ENCODE data around the gene NACC2. TPM values are rescaled to one million over a fixed set of nuclear protein-coding genes. Genes with fewer than 3 reads are reported as not detected.
A peak's percentile ranks its signal among the peaks of the same experiment; 100 is the strongest.

The NACC2 gene
- total and polyA plus RNA-seq, 4 donors = 4.8 to 17.8 (median 8.8) TPM

DNA sequence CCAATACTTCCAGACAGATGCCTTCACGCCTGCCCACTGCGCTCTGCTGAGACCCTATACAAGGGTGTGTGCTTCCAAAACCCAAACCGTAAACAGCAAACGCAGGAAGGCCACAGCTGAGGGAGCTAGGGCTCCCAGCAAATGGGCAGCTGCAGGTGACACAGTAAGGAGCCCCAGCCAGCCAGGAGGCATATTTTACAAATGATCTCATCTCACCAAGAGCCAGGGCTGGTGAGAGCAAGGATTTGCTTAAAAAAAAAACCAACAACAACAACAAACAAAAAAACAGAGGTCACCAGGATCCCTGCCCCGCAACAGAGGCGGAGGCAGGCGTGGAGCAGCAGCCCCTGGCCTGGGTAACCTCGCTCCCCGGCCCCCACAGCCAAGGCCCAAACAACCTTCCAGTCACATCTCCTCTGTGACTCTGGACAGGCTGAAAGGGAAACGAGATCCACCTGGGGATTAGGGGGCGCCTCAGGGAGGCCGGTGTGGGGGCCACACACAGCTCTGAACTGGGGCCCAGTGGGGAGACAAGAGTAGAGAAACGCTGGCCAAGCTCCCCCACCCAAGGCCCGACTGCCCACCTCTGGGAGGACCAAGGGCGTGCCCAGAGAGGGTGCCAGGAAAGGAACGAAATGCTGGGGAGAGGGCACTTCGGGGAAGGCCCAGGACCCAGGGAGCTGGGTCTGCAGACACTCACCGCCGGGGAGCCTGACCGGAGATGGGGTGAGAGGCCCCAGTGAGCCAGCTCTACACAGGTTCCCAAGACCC, 3.3 kb downstream of the NACC2 start:
- 90% methylated on average over 20 of the region's 20 CpGs for WGBS
- H3K4me1 ChIP-seq (ENCODE audit: control insufficient read depth in 4 of 4, insufficient read depth in 4 of 4, low read length in 3 of 4) = peaks cover 17 to 59% (median 41%) of the 10 kb centered on the region in 4 donors
- no peak overlapping the region for H3K27ac ChIP-seq (ENCODE audit: low read depth in 1 of 2, low read length in 2 of 2)
- H3K9me3 ChIP-seq (ENCODE audit: control insufficient read depth in 4 of 4, low read length in 3 of 4) = no peaks in the 10 kb centered on the region
- TF ChIP-seq JUND (IDR thresholded peaks at IDR 0.05) (no peak), HNF4A (conservative IDR thresholded peaks at IDR 0.05) (no peak), FOXA1 (IDR thresholded peaks at IDR 0.05) (no peak), YY1 (IDR thresholded peaks at IDR 0.05) (no peak), NR2F2 (IDR thresholded peaks at IDR 0.05) (no peak), RAD21 (IDR thresholded peaks at IDR 0.05) (no peak), HNF4G (IDR thresholded peaks at IDR 0.05) (no peak)
- TF ChIP-seq, protein P1, sequence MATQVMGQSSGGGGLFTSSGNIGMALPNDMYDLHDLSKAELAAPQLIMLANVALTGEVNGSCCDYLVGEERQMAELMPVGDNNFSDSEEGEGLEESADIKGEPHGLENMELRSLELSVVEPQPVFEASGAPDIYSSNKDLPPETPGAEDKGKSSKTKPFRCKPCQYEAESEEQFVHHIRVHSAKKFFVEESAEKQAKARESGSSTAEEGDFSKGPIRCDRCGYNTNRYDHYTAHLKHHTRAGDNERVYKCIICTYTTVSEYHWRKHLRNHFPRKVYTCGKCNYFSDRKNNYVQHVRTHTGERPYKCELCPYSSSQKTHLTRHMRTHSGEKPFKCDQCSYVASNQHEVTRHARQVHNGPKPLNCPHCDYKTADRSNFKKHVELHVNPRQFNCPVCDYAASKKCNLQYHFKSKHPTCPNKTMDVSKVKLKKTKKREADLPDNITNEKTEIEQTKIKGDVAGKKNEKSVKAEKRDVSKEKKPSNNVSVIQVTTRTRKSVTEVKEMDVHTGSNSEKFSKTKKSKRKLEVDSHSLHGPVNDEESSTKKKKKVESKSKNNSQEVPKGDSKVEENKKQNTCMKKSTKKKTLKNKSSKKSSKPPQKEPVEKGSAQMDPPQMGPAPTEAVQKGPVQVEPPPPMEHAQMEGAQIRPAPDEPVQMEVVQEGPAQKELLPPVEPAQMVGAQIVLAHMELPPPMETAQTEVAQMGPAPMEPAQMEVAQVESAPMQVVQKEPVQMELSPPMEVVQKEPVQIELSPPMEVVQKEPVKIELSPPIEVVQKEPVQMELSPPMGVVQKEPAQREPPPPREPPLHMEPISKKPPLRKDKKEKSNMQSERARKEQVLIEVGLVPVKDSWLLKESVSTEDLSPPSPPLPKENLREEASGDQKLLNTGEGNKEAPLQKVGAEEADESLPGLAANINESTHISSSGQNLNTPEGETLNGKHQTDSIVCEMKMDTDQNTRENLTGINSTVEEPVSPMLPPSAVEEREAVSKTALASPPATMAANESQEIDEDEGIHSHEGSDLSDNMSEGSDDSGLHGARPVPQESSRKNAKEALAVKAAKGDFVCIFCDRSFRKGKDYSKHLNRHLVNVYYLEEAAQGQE (IDR thresholded peaks at IDR 0.05) = no peak
- TF ChIP-seq, protein P2, sequence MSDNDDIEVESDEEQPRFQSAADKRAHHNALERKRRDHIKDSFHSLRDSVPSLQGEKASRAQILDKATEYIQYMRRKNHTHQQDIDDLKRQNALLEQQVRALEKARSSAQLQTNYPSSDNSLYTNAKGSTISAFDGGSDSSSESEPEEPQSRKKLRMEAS (IDR thresholded peaks at IDR 0.05) = no peak
- TF ChIP-seq, protein P3, sequence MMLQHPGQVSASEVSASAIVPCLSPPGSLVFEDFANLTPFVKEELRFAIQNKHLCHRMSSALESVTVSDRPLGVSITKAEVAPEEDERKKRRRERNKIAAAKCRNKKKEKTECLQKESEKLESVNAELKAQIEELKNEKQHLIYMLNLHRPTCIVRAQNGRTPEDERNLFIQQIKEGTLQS (IDR thresholded peaks at IDR 0.05) = no peak
- no peaks in the 10 kb centered on the region for H3K36me3 ChIP-seq (ENCODE audit: control insufficient read depth in 4 of 4, insufficient read depth in 3 of 4, low read depth in 1 of 4, low read length in 3 of 4)
- H3K4me3 ChIP-seq (ENCODE audit: low read depth in 1 of 3, low read length in 3 of 3) = no peak overlapping the region
- no peak for DNase-seq (ENCODE audit: low spot score)
- H3K27me3 ChIP-seq (ENCODE audit: control insufficient read depth in 4 of 4, insufficient read depth in 4 of 4, low read length in 3 of 4) = no peaks in the 10 kb centered on the region
- peak overlapping the region in 1 of 2 donors; percentile 25 for H3K9ac ChIP-seq (ENCODE audit: low read depth in 1 of 2, low read length in 2 of 2)

DNA sequence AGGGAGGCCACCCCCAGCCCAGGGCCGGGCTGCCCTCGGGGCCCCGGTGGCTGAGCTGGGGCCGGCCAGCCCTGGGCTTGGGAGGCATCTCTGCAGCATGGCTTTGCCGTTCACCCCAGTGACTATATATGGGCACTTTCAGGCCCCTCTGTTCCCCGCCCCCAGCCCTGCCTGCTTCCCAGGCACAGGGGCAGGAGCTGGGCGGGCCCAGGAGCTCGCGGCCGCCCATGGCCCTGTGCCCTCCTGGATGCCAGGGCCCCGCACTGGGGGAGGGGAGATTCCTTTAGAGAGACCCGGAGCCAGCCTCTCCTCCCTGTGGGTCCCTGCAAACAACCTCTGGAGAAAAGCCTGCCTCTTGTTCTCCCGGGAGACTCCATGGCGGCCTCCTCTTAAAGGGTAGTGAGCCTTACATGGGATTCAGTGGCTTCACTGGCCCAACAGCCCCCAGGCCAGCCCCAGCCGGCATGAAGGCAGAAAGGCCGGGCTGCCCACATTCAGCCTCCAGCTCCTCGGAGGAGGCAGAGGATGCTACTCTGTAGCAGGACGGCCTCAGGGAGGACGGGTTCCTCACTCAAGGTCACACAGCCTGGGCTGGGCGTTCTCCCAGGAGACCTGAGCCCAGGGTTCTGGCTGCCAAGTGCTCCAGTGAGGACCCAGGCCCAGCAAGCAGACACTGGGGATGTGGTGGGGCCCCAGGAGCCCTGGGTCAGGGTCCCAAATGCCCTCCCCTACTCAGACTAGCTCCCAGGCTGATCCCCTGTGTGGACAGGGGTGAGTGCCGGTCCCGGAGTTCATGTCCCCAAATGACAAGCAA, 4.1 kb downstream of the NACC2 start:
- TF ChIP-seq JUND (IDR thresholded peaks at IDR 0.05) = no peak
- TF ChIP-seq HNF4G (IDR thresholded peaks at IDR 0.05) = no peak
- TF ChIP-seq RAD21 (IDR thresholded peaks at IDR 0.05) = no peak
- no peak for TF ChIP-seq YY1 (IDR thresholded peaks at IDR 0.05)
- no peak for TF ChIP-seq RXRA (IDR thresholded peaks at IDR 0.05)
- TF ChIP-seq EGR1 (IDR thresholded peaks at IDR 0.05; ENCODE audit: low read depth in 2 of 2) = no peak
- no peak for TF ChIP-seq GABPA (IDR thresholded peaks at IDR 0.05 in 1 of 2, conservative IDR thresholded peaks at IDR 0.05 in 1 of 2)
- TF ChIP-seq, protein P4, sequence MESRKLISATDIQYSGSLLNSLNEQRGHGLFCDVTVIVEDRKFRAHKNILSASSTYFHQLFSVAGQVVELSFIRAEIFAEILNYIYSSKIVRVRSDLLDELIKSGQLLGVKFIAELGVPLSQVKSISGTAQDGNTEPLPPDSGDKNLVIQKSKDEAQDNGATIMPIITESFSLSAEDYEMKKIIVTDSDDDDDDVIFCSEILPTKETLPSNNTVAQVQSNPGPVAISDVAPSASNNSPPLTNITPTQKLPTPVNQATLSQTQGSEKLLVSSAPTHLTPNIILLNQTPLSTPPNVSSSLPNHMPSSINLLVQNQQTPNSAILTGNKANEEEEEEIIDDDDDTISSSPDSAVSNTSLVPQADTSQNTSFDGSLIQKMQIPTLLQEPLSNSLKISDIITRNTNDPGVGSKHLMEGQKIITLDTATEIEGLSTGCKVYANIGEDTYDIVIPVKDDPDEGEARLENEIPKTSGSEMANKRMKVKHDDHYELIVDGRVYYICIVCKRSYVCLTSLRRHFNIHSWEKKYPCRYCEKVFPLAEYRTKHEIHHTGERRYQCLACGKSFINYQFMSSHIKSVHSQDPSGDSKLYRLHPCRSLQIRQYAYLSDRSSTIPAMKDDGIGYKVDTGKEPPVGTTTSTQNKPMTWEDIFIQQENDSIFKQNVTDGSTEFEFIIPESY (IDR thresholded peaks at IDR 0.05) = no peak
- TF ChIP-seq, protein P2 (IDR thresholded peaks at IDR 0.05) = no peak
- TF ChIP-seq FOXA2 (IDR thresholded peaks at IDR 0.05) = no peak
- TF ChIP-seq FOXA1 (IDR thresholded peaks at IDR 0.05) = no peak
- no peak for TF ChIP-seq SP1 (IDR thresholded peaks at IDR 0.05)
- no peak for TF ChIP-seq HNF4A (conservative IDR thresholded peaks at IDR 0.05)
- TF ChIP-seq, protein P3 (IDR thresholded peaks at IDR 0.05) = no peak
- Histone ChIP-seq H3K4me3 (ENCODE audit: low read depth in 1 of 3, low read length in 3 of 3) (no peak overlapping the region), H3K9me3 (ENCODE audit: control insufficient read depth in 4 of 4, low read length in 3 of 4) (no peaks in the 10 kb centered on the region), H3K9ac (ENCODE audit: low read depth in 1 of 2, low read length in 2 of 2) (no peak overlapping the region), H3K36me3 (ENCODE audit: control insufficient read depth in 4 of 4, insufficient read depth in 3 of 4, low read depth in 1 of 4, low read length in 3 of 4) (no peaks in the 10 kb centered on the region), H3K27ac (ENCODE audit: low read depth in 1 of 2, low read length in 2 of 2) (no peak overlapping the region), H3K27me3 (ENCODE audit: control insufficient read depth in 4 of 4, insufficient read depth in 4 of 4, low read length in 3 of 4) (no peaks in the 10 kb centered on the region), H3K4me1 (ENCODE audit: control insufficient read depth in 4 of 4, insufficient read depth in 4 of 4, low read length in 3 of 4) (peaks cover 17 to 64% (median 43%) of the 10 kb centered on the region in 4 donors)
- 82% methylated on average over 22 of the region's 22 CpGs for whole genome bisulfite sequencing
- DNase-seq (ENCODE audit: low spot score) = no peak

All from liver (tissue), 9 donors.